Central memory CD4-positive, alpha-beta T cell (primary cell): ENCODE measurements around the gene ZNF471.

Source experiments
- DNase-seq: peaks from one replicate; pipeline ENCODE4 v3.0.0; 2022

The ZNF471 gene

DNA sequence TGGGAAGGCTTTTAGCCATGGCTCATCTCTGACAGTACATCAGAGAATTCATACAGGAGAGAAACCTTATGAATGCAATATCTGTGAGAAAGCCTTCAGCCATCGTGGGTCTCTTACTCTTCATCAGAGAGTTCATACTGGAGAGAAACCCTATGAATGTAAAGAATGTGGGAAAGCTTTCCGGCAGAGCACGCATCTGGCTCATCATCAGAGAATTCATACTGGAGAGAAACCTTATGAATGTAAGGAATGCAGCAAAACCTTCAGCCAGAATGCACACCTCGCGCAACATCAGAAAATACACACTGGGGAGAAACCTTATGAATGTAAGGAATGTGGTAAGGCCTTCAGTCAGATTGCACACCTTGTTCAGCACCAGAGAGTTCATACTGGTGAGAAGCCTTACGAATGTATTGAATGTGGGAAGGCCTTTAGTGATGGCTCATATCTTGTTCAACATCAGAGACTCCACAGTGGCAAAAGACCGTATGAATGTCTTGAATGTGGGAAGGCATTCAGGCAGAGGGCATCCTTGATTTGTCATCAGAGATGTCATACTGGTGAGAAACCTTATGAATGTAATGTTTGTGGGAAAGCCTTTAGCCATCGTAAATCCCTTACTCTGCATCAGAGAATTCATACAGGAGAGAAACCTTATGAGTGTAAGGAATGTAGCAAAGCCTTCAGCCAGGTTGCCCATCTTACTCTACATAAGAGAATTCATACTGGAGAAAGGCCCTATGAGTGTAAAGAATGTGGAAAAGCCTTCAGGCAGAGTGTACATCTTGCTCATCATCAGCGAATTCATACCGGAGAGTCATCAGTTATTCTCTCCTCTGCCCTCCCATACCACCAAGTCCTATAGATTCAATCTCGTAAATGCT is 70.3 kb downstream of the ZNF471 start:
- DNase-seq = no peak
